CD4-positive, alpha-beta T cell (primary cell): Measurements from ENCODE around the gene MSANTD1. TPM values are rescaled to one million over a fixed set of nuclear protein-coding genes. Genes with fewer than 3 reads are reported as not detected.

Experiments used
- ATAC-seq: fragments of 200-7000 bp; cut with Tn5 transposase; one replicate; pipeline ENCODE4 v1.10.0; 2022; ENCODE audit warnings: mild to moderate bottlenecking; ENCODE audit not compliant: poor library complexity
- CTCF ChIA-PET: fragments of 350-600 bp; sonication (Branson Sonifier 250); formaldehyde crosslinking; loops from one replicate; lab custom pipeline; 2021; ENCODE audit warnings: antibody characterized with exemption, inconsistent platforms; lab: Charles Lee
- POLR2A ChIA-PET: fragments of 350-600 bp; sonication (Branson Sonifier 250); formaldehyde crosslinking; loops from one replicate; lab custom pipeline; 2021; ENCODE audit warnings: antibody characterized with exemption, inconsistent platforms; lab: Charles Lee
- DNase-seq, 14 experiments: peaks; one replicate each; pipeline ENCODE4 v3.0.0-alpha.2; 2013 to 2020; ENCODE audit warnings: mixed read lengths in 2 of 14
- H3K27ac ChIP-seq, 2 donors: one replicate each; pipeline versions ENCODE4 v1.5.1 to v1.7.0; 2013; ENCODE audit warnings: low read length in 2 of 2, low read depth in 1 of 2, mild to moderate bottlenecking in 1 of 2
- H3K27me3 ChIP-seq, 2 experiments: 1 replicate in 1 of 2; 2 replicates in 1 of 2; pipeline versions ENCODE4 v1.6.1 to v1.7.0; 2013; ENCODE audit warnings: low read length in 2 of 2, control low read depth in 1 of 2, mild to moderate bottlenecking in 1 of 2, moderate library complexity in 1 of 2; ENCODE audit not compliant: insufficient read depth in 2 of 2, control insufficient read depth in 1 of 2
- H3K36me3 ChIP-seq: one replicate; pipeline ENCODE4 v1.6.1; 2013; ENCODE audit warnings: low read length, control low read depth; ENCODE audit not compliant: insufficient read depth
- H3K4me1 ChIP-seq: one replicate; pipeline ENCODE4 v1.6.1; 2013; ENCODE audit warnings: low read length, control low read depth; ENCODE audit not compliant: insufficient read depth
- H3K4me3 ChIP-seq: one replicate; pipeline ENCODE4 v1.5.1; 2013; ENCODE audit warnings: mild to moderate bottlenecking, low read length, moderate library complexity
- H3K9me3 ChIP-seq, 2 experiments: 1 replicate in 1 of 2; 2 replicates in 1 of 2; pipeline versions ENCODE4 v1.6.1 to v1.7.0; 2013; ENCODE audit warnings: low read length in 2 of 2, mild to moderate bottlenecking in 2 of 2, control low read depth in 1 of 2, moderate library complexity in 1 of 2; ENCODE audit not compliant: control insufficient read depth in 1 of 2, insufficient read depth in 1 of 2
- H3K27ac Mint-ChIP-seq: one replicate; pipeline ENCODE4 v1.8.0; 2020; ENCODE audit warnings: mixed read lengths
- H3K27me3 Mint-ChIP-seq: one replicate; pipeline ENCODE4 v1.8.0; 2021; ENCODE audit warnings: mixed read lengths
- H3K36me3 Mint-ChIP-seq: one replicate; pipeline ENCODE4 v1.8.0; 2021; ENCODE audit warnings: low read depth, mixed read lengths
- H3K4me1 Mint-ChIP-seq: one replicate; pipeline ENCODE4 v1.8.0; 2021; ENCODE audit warnings: low read depth, mixed read lengths
- H3K4me3 Mint-ChIP-seq: one replicate; pipeline ENCODE4 v1.8.0; 2020; ENCODE audit warnings: mild to moderate bottlenecking, mixed read lengths
- H3K9me3 Mint-ChIP-seq: one replicate; pipeline ENCODE4 v1.8.0; 2020; ENCODE audit warnings: mixed read lengths
- intact Hi-C, 2 experiments: fragments of 100-400 bp; cut with DNase I in 1 of 2; cut with micrococcal nuclease in 1 of 2; formaldehyde crosslinking; loops; one replicate each; pipeline versions ENCODE4 v1.15.1 to v1.9.0; 2023 to 2025; cut with DNase I, micrococcal nuclease
- total RNA-seq, 174 experiments: library from RNA in 2 of 174; stranded (reverse) in 2 of 174; gene quantifications; one replicate each; pipeline ENCODE4 v1.2.3 and lab custom pipeline; 2021 to 2026
- TF ChIP-seq, protein P1 (sequence below): fragments of 200-600 bp; IDR thresholded peaks from one replicate; pipeline ENCODE4 v1.8.0; 2022; ENCODE audit warnings: antibody characterized with exemption, mild to moderate bottlenecking

MSANTD1 gene
- total RNA-seq, 2 experiments from 2014 or later = 0.67 to 0.74 TPM

DNA sequence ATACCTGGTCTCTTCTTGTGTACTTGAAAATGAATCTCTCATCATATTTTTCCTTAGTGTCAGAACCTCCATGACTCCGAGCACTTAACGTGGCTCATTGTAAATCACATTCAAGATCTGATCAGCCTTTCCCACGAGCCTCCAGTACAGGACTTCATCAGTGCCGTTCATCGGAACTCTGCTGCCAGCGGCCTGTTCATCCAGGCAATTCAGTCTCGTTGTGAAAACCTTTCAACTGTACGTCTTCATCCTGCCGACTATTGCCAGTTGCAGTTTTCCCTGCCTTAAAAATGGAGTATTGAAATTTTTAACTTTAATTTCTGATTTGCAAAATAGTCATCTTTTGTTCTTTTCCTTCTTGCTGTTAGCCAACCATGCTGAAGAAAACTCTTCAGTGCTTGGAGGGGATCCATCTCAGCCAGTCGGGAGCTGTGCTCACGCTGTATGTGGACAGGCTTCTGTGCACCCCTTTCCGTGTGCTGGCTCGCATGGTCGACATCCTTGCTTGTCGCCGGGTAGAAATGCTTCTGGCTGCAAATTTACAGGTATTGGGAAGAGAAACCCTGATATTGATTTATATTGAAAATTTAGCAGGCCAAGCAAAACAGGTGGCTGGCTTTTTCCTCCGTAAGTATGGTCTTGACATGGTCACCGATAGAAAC, 42.4 kb upstream of the MSANTD1 start:
- H3K27ac ChIP-seq = no peak overlapping the region
- H3K4me1 ChIP-seq = peaks cover 23% of the 10 kb centered on the region
- intact Hi-C loops = no loop called here
- Mint-ChIP-seq H3K9me3 (no peaks in the 10 kb centered on the region), H3K27me3 (no peaks in the 10 kb centered on the region), H3K36me3 (peaks cover 73% of the 10 kb centered on the region), H3K4me1 (peaks cover 28% of the 10 kb centered on the region), H3K27ac (no peak overlapping the region), H3K4me3 (no peak overlapping the region)
- H3K36me3 ChIP-seq = peaks cover 53% of the 10 kb centered on the region
- no peak for ATAC-seq
- no peak for DNase-seq
- no peak overlapping the region for H3K4me3 ChIP-seq
- CTCF ChIA-PET = no interaction called here
- H3K9me3 ChIP-seq = no peaks in the 10 kb centered on the region
- POLR2A ChIA-PET = no interaction called here
- no peaks in the 10 kb centered on the region for H3K27me3 ChIP-seq
- TF ChIP-seq, protein P1, sequence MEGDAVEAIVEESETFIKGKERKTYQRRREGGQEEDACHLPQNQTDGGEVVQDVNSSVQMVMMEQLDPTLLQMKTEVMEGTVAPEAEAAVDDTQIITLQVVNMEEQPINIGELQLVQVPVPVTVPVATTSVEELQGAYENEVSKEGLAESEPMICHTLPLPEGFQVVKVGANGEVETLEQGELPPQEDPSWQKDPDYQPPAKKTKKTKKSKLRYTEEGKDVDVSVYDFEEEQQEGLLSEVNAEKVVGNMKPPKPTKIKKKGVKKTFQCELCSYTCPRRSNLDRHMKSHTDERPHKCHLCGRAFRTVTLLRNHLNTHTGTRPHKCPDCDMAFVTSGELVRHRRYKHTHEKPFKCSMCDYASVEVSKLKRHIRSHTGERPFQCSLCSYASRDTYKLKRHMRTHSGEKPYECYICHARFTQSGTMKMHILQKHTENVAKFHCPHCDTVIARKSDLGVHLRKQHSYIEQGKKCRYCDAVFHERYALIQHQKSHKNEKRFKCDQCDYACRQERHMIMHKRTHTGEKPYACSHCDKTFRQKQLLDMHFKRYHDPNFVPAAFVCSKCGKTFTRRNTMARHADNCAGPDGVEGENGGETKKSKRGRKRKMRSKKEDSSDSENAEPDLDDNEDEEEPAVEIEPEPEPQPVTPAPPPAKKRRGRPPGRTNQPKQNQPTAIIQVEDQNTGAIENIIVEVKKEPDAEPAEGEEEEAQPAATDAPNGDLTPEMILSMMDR = no peak

DNA sequence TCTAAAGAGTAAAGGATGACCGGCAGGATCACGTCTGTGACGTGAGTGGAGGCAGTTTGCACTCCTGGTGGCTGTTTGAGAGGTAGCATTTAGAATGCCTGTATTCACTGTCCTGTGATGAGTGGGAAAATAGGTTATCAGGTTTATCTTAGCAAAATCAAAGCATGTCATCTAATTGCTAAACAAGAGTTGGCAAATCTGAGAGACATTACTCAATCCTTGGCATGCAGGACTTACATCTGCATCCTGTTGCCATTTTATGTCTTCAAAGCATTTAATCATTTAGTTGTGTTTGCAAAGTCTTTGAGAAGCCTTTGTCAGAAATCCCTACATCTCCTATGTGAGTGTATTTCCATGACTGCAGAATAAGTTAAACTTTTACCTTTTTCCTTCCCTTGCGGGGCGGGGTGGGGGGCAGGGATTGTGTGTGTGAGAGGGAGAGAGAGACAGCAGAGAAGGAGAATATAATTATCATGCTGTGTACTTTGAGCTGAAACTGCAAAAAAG, 41.4 kb upstream of the MSANTD1 start:
- ATAC-seq = no peak

GRCh38 chr4:3208826-3209225, 40.1 kb upstream of the MSANTD1 start:
- ChIA-PET CTCF (no interaction called here), POLR2A (interaction anchor here (1.1 kb wide), 1 partner anchor 13 kb away, joined by 3 read pairs; no protein-coding TSS in a partner anchor)
- Histone ChIP-seq H3K36me3 (peaks cover 75% of the 10 kb centered on the region), H3K4me1 (peaks cover 5% of the 10 kb centered on the region), H3K4me3 (no peak overlapping the region), H3K9me3 (no peaks in the 10 kb centered on the region), H3K27ac (no peak overlapping the region), H3K27me3 (no peaks in the 10 kb centered on the region)
- peaks cover 76% of the 10 kb centered on the region for H3K36me3 Mint-ChIP-seq
- no peak overlapping the region for H3K4me3 Mint-ChIP-seq
- TF ChIP-seq, protein P1 = no peak
- ATAC-seq = no peak
- intact Hi-C loops = no loop called here
- peaks cover 5% of the 10 kb centered on the region for H3K4me1 Mint-ChIP-seq
- no peak overlapping the region for H3K27ac Mint-ChIP-seq
- no peaks in the 10 kb centered on the region for H3K9me3 Mint-ChIP-seq
- no peaks in the 10 kb centered on the region for H3K27me3 Mint-ChIP-seq
- no peak for DNase-seq

More for the DNA sequence above, 41.4 kb upstream of the MSANTD1 start:
- Histone ChIP-seq H3K4me3 (no peak overlapping the region), H3K27me3 (no peaks in the 10 kb centered on the region), H3K4me1 (peaks cover 13% of the 10 kb centered on the region), H3K36me3 (peaks cover 63% of the 10 kb centered on the region), H3K9me3 (no peaks in the 10 kb centered on the region), H3K27ac (no peak overlapping the region)
- no peak for DNase-seq
- intact Hi-C loops = no loop called here
- Mint-ChIP-seq H3K4me3 (no peak overlapping the region), H3K27ac (no peak overlapping the region), H3K4me1 (peaks cover 18% of the 10 kb centered on the region), H3K27me3 (no peaks in the 10 kb centered on the region), H3K36me3 (peaks cover 72% of the 10 kb centered on the region), H3K9me3 (no peaks in the 10 kb centered on the region)
- ChIA-PET POLR2A (no interaction called here), CTCF (no interaction called here)
- TF ChIP-seq, protein P1 = no peak
